Measurements from ENCODE around the gene ESRRA. TPM values are rescaled to one million over a fixed set of nuclear protein-coding genes. Genes with fewer than 3 reads are reported as not detected.

The ESRRA gene
- total and polyA plus RNA-seq, 9 of the 15 experiments (the other 6 are each of a cell fraction or from before 2014, with no cell fraction given) = 0.27 to 89.7 (median 23.7) TPM

DNA sequence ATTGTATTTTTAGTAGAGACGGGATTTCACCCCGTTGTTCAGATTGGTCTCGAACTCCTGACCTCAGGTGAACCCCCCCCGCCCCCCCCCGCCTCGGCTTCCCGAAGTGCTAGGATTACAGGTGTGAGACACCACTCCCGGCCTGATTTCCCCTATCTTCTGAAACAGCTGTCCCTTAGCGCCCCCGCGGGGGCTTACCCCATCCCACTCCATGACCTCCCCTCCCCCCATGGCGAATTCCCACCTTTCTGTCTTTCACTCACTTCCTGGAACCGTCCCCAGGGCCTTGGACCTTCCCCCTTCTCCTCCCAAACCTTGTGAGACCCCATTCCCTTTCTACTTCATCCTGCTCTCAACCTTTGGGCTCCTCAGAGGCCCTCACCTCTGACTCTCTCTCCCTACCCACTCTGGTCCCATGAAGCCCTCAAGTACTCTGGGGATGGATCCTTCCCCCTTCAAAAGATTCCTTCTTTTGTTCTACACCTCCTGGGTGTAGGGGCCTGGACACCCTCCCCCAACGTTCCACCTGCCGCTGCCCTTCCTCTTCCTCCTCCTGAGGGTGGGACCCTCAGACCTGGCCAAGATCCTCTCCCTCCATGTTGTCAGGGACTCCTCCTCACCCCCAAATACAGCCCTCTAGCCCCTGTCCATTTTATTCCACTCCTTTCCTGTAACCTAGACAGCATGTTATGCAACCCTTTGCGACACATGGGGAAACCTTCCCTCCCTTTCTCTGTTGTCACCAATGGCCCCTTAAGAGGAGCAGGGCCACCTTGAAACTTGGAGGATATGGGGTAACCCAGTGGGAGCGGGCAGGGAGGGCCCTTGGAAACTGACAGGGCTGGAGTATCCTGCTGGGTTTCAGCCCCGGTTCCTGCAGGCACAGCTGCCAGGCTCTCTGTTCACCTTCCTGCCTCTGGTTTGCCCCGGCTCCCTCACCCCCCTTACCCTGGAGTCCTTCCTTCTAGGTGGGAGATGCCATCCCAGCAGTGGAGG, 13.7 kb downstream of the ESRRA start (continued):
- TF ChIP-seq ZBTB33 (CRISPR knock-in tag; IDR thresholded peaks at IDR 0.05) = no peak
- peak; percentile 57; the same call in 1 of the 2 replicates for TF ChIP-seq TGIF2 (CRISPR knock-in tag; IDR thresholded peaks at IDR 0.05)
- 0 out of 2 replicates have a peak, but pooled peaks have one; percentile 15 for TF ChIP-seq AFF4 (CRISPR knock-in tag; IDR thresholded peaks at IDR 0.05)
- TF ChIP-seq ZSCAN32 (CRISPR knock-in tag; IDR thresholded peaks at IDR 0.05) = no peak
- peak; percentile 58; the same call in 1 of the 2 replicates for TF ChIP-seq EP300 (IDR thresholded peaks at IDR 0.05; ENCODE audit: low read length)
- peak; percentile 9 for TF ChIP-seq ARHGAP35 (IDR thresholded peaks at IDR 0.05; ENCODE audit: partially characterized antibody)
- TF ChIP-seq TSC22D4 (tag; IDR thresholded peaks at IDR 0.05) = no peak
- TF ChIP-seq THAP12 (CRISPR knock-in tag; IDR thresholded peaks at IDR 0.05) = no peak
- TF ChIP-seq TCF3 (CRISPR knock-in tag; IDR thresholded peaks at IDR 0.05) = peak; percentile 62; the same call in 1 of the 2 replicates
- TF ChIP-seq L3MBTL2 (IDR thresholded peaks at IDR 0.05) = 0 out of 2 replicates have a peak, but pooled peaks have one; percentile 36
- TF ChIP-seq SRSF3 (IDR thresholded peaks at IDR 0.05; ENCODE audit: insufficient read depth, low read length) = no peak
